Measurements from ENCODE around the gene CLCA4.

DNA sequence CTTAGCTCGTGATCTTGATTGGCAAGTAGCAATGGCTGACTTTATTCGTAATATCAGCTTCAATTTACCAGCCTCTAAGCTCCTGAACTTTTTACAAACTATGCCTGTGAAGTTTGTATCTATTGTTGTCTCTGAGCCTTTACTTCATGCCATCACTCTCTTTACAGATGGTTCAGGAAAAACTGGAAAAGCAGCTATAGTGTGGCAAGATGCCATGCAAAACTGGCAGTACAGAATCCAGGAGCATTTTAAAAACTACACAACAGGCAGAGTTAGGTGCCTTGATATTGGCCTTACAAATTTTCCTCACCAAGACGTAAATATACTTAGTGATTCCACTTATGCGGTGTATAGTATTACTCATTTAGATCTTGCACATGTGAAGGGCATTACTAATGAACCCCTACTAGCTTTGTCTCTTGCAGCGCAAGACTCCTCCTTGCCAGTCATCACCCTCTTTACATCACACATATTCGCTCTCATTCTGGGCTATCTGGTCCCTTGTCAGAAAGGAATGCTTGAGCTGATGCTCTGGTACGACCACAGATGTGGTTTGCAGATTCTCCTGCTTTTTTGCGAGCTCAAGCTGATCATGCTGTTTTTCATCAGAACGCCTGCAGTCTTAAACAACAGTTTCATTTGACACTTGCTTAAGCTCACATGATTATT is 41.8 kb upstream of the CLCA4 start:
- no peak for TF ChIP-seq POLR2A (IDR thresholded peaks at IDR 0.05)
- TF ChIP-seq, protein P1, sequence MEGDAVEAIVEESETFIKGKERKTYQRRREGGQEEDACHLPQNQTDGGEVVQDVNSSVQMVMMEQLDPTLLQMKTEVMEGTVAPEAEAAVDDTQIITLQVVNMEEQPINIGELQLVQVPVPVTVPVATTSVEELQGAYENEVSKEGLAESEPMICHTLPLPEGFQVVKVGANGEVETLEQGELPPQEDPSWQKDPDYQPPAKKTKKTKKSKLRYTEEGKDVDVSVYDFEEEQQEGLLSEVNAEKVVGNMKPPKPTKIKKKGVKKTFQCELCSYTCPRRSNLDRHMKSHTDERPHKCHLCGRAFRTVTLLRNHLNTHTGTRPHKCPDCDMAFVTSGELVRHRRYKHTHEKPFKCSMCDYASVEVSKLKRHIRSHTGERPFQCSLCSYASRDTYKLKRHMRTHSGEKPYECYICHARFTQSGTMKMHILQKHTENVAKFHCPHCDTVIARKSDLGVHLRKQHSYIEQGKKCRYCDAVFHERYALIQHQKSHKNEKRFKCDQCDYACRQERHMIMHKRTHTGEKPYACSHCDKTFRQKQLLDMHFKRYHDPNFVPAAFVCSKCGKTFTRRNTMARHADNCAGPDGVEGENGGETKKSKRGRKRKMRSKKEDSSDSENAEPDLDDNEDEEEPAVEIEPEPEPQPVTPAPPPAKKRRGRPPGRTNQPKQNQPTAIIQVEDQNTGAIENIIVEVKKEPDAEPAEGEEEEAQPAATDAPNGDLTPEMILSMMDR (IDR thresholded peaks at IDR 0.05): no peak

Measured in lower leg skin (tissue), 3 donors.